SW 1271 (cell line): ENCODE data around the gene RAP1GAP.

ENCODE experiments used
- DNase-seq, 2 experiments: peaks; one replicate each; lab custom pipeline; 2025; lab: John Stamatoyannopoulos, UW

Gene RAP1GAP

DNA sequence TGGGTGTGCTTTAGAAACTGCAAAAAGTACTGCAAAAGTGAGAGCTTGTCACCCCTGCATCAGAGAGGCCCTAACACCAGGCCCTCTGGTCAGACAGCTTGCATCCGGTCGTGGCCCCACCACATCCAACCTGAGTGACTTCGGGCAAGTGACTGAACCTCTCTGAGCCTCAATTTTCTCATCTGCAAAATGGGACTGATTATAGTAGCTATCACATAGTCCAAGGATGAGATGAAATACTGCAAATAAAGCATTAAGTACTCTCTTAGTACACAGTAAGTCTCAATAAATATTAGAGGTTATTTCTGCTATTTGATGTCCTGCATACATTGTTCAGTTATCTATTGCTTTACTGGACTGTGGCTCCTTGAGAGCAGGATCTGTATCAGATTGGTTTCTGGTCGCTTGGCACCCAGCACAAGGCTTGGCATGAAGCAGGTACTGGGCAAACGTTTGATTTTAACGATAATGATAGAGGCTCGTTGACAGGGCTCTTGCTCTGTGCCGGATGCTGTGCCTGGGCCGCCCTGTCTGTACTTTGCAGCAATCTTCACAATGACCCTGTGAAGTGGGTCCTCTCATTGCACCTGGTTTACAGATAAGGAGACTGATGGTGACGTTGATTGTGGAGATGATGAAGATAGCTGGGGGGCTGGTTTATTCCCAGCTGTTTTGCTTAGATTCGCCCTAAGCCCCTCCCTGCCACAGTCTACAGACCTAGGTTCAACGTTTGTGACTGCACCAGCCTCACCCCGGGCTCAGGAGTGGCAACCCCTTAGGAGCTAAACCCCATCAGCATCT lies 43.6 kb downstream of the RAP1GAP start:
- DNase-seq, result no peak

- DNase-seq, result no peak
Measured at GRCh38 chr1:21624571-21625389, 44.4 kb downstream of the RAP1GAP start.

DNA sequence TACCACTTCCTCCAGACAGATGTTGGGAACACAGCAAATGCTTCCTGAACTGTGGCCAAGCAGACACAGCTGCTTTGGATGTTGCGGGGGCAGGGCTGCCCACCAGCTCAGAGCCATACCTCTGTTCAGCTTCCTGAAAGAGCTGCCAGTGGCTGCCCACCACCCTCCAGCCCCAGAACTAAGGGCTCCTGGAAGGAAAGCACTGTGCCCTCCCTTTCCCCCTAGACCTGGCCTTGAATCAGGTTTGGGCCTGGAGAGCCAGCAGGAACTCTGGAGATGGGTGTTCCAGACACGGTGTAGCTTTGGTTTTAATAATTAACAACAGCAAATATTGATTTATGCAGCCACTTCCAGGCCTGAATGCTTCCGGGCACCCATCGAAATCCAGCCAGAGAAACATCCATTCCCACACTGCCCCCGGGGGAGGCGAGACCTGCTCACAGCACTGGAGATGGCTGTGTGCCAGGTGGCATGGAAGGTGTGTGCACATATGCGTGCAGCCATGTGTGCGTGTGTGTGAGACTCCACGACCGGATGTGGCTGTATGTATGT lies 45.7 kb downstream of the RAP1GAP start:
- no peak for DNase-seq

DNA sequence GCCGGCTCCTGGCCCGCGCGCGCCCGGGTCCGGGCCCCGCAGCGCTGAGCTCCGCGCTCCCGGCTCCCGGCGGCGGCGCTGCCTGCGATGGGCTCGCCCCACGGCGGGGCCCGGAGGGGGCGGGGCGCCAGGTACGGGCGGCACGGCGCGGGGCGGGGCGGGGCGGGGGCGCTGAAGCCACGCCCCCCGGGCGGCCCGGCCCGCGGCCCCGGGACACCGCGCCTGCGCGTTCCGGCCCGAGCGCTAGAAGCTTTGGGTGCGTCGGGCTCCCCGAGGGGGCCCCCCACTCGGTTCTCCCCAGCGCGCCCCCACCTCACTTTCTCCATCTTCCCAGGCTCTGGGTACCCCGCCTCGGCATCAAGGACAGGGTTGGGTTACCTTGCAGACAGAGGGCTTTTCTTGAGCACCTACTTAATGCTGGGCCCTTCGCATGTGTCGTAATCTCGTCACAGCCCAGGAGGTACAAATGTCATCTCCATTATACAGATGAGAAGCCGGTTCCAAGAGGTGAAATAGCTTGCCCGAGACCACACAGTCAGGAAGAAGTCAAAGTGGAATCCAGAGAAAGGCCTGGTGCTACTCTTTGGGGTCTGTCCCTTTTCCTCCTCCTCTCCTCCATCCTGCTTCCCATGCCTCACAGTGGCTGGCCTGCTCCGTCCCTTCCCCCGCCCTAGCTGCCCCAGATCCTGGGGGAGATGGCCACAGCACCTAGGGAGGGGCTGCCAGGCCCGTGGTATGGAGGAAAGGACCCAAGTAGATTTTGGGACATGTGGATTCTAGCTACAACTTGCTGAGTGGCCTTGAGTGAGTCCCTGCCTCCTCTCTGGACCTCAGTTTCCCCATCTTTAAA lies 46.5 kb downstream of the RAP1GAP start:
- DNase-seq, result no peak

- no peak for DNase-seq
Measured at GRCh38 chr1:21621761-21622436, 47.3 kb downstream of the RAP1GAP start.

- no peak for DNase-seq
Measured at GRCh38 chr1:21621051-21621450, 48.1 kb downstream of the RAP1GAP start.

GRCh38 chr1:21620496-21620895 lies 48.7 kb downstream of the RAP1GAP start:
- DNase-seq, result no peak

DNA sequence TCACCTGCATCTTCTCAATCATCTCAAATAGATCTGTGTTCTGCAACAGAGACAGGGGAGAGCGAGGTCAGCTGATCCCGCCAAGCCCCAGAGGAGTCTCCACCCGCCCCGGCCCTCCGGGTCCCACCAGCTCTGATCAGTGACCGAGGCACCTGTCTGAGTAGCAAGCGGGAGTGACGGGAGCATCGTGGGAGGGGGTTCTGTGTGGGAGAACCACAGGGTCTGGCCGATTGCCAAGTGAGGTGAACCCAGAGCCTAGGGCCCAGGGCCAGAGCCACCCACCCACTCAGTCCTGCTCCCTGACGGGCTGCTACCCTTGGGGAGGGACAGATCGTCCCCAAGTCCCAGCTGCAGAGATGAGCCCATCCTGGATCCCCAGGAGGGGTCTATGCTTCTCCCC lies 49.1 kb downstream of the RAP1GAP start:
- DNase-seq, result no peak

DNA sequence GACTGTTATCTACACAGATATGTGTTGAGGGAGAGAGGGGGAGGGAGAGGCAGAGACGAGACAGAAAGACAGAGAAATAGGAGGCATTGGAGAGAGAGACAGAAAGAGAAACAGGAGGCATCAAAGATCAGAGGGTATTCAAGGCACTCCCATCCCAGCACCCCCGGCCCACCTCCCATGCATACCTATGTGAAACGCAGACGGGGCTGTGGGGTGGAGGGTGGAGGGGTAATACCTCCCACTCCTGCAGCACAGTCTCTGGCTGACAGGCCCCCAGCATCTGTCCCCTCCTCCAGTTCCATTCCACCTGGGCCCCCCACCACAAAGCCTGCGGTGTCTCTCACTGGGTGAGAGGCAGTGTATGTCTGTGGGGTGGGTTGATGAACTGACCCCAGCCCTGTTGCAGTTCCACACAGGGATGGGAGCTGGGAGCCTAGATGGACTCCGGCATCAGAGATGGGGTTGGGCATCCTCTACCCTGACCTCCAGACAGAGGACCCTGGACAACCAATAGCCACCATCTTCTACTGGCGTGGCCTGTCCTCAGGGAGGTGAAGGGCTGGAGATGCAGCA lies 49.7 kb downstream of the RAP1GAP start:
- no peak for DNase-seq

DNA sequence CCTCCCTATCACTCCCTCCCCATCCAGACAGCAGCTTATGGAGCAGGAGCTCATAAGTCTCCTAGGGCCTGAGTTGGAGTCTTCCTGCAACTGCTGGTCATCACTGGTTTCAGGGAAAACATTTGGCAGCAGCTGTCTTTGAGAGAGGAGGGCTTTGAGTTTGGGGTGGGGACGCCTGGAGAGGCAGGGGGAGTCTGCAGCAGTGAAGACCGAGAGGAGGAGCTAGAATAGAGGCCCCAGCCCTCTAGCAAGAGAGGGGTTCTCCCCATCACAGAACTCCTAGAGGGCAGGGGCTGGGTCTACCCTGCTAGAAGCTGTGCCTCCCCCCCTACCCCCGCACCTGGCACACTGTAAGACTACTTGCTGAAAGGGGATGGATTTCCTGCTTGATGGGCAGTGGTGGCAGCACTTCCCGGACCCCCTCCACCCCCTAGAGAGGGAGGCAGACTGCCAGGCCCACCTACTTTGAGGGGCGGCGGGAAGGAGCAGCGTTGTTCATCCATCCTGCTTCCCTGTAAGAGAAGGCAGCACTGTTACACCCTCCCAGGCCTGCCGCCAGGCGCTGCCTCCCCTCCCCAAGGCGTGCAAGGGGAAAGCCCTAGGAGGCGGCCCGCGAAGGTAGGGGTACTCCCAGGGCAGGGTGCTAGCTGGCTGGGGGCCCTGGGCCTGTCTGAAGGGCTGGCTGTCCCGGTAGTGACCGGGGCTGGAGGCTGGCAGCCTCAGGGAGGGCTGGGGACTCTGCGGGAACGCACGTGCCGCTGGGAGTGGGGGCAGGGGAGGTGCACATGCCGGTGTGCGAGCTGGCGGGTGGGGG lies 50.4 kb downstream of the RAP1GAP start:
- no peak for DNase-seq

- DNase-seq, result no peak
Measured at GRCh38 chr1:21618059-21618458, 51.1 kb downstream of the RAP1GAP start.

- no peak for DNase-seq
Measured at GRCh38 chr1:21617126-21617738, 51.9 kb downstream of the RAP1GAP start.

GRCh38 chr1:21616372-21616771 lies 52.8 kb downstream of the RAP1GAP start:
- no peak for DNase-seq

DNA sequence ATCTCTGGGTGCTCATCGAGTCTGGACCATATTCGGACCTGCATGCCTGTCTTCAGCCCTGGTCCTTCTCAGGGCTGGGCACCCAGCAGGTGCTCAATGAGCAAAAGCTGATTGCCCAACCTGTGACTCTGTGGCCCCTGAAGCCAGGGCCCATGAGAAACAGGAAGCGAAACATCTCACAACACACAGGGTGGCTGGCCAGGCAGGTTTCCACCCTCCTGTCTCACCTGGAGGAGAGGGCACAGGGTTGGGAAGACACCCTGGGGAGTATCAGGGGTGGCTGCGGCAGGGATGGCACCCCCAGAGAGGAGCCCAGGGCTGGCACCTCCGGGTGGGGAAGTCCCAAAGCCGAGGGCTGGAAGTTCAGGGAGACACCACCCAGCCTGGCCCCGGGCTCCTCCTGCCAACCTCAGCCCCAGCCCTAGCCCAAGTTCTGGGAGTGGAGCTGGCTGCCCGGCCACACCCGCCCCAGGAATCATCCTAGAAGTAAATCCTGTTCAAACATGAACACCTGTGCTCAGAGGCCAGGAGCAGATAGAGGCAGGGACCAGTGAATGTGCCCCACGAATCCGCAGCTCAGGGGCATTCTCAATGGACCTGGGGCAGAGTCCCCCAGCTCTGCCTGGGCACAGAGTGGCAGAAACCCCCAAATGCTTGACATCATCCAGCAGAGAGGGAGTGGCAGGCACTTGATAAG lies 54.6 kb downstream of the RAP1GAP start:
- no peak for DNase-seq

DNA sequence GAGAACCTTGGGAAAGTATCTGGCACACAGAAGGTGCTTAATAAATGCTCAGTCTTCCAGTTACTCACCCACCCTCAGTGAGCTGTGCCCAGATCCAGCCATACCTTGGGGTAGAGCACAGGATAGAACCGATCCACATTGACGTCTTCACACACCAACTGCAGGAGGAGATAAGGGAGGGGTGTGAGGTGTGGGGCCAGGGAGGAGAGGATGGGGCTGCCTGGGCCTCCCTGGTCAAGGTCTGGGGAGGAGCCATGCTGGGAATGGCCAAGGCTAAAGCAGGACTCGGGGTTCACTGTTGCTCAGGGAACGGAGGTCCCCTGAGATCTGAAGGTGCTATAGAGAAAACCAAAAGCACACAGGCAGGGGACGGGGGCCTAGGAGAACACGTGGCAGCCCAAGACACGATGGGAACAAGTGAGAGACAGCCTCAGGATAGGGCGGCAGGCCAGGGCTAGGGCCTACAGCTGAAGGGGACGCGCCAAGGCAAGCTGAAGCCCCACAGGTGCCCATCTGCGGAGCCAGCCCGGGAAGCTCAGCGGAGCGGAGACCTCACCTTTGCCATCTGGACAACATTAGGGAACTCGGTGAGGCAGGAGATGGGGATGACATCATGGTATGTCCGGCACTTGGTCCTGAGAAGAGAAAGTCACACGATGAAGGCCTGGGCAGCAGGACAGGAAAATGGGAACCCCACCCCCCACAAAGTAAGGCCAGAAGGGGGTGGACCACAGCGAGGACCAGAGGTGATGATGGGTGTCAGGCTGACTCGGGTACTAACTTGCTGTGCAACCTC lies 55.9 kb downstream of the RAP1GAP start:
- no peak for DNase-seq

- no peak for DNase-seq
Measured at GRCh38 chr1:21612057-21612456, 57.1 kb downstream of the RAP1GAP start.

DNA sequence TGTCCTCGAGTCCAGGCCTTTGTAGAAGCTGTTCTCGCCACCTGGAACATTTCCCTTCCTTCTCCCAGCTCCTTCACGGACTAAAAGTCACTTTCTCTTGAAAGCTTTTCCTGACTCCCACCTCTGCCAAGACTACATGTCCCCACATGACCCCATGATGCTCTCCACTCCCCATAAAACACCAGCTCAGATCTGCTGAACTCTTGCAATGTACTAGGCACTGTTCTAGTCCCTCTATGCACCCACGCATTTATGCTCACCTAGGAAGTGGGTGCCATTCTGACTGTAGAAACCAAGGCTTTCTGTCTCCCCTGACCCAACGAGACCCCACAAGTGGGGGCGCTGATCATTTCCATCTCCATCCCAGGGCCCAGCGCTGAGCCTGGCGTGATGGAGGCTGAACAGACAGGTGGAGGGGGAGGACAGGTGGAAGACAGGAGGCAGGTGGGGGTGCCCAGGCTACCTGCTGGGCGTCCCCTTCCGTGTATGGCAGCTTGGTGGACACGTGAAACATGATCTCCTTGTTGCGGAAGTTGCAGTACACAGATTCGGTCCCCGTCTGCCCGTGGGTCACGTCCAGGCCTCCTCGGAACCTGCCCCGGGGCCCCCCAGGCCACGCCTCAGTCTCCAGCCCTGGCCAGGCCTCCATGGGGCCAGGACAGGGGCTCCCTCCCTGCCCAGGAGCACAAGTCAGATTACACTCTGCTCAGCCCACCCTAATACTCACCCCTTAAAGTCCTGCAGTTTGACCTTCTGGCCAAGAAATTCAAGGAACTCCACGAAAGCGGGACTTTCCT lies 58.0 kb downstream of the RAP1GAP start:
- DNase-seq, result no peak

GRCh38 chr1:21610027-21610426 lies 59.1 kb downstream of the RAP1GAP start:
- DNase-seq, result no peak
